ENCODE results near the gene ZDHHC19. TPM values are rescaled to one million over a fixed set of nuclear protein-coding genes. Genes with fewer than 3 reads are reported as not detected.

ZDHHC19 gene
- total RNA-seq, 2 donors from 2014 or later: not detected

DNA sequence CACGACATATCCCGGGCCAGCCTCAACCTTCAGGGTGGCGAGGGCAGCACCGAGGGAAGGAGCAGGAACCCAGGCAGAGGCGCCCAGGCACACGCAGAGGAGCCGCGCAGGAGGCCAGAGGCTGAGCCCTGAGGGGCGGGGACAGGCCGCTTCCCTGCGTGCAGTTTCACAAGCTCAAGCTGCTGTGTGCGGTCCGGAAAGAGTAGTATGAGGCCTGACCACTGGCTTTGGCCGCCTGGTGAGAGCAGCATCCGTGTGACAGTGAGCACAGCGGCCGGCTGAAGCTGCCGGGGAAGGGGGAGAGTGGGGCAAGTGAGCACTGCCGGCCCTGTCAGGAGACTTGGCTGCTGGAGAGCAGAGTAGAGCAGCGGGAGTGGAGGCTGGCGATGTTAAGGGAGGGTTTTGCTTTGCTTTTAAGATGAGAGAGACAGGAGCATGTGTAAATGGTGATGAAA, 8.7 kb downstream of the ZDHHC19 start:
- no peaks in the 10 kb centered on the region for H3K27me3 ChIP-seq
- no peaks in the 10 kb centered on the region for H3K4me1 ChIP-seq
- DNase-seq: no peak
- TF ChIP-seq, protein P1, sequence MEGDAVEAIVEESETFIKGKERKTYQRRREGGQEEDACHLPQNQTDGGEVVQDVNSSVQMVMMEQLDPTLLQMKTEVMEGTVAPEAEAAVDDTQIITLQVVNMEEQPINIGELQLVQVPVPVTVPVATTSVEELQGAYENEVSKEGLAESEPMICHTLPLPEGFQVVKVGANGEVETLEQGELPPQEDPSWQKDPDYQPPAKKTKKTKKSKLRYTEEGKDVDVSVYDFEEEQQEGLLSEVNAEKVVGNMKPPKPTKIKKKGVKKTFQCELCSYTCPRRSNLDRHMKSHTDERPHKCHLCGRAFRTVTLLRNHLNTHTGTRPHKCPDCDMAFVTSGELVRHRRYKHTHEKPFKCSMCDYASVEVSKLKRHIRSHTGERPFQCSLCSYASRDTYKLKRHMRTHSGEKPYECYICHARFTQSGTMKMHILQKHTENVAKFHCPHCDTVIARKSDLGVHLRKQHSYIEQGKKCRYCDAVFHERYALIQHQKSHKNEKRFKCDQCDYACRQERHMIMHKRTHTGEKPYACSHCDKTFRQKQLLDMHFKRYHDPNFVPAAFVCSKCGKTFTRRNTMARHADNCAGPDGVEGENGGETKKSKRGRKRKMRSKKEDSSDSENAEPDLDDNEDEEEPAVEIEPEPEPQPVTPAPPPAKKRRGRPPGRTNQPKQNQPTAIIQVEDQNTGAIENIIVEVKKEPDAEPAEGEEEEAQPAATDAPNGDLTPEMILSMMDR (IDR thresholded peaks at IDR 0.05): no peak
- intact Hi-C loops (cut with DNase I): no loop called here
- H3K9ac ChIP-seq (ENCODE audit: low read depth in 2 of 2, low read length in 2 of 2): peak overlapping the region in 1 of 2 donors; percentile 2
- H3K36me3 ChIP-seq: no peaks in the 10 kb centered on the region
- no peak overlapping the region for H3K4me3 ChIP-seq
- no peak overlapping the region for H3K27ac ChIP-seq
- H3K9me3 ChIP-seq: no peaks in the 10 kb centered on the region

DNA sequence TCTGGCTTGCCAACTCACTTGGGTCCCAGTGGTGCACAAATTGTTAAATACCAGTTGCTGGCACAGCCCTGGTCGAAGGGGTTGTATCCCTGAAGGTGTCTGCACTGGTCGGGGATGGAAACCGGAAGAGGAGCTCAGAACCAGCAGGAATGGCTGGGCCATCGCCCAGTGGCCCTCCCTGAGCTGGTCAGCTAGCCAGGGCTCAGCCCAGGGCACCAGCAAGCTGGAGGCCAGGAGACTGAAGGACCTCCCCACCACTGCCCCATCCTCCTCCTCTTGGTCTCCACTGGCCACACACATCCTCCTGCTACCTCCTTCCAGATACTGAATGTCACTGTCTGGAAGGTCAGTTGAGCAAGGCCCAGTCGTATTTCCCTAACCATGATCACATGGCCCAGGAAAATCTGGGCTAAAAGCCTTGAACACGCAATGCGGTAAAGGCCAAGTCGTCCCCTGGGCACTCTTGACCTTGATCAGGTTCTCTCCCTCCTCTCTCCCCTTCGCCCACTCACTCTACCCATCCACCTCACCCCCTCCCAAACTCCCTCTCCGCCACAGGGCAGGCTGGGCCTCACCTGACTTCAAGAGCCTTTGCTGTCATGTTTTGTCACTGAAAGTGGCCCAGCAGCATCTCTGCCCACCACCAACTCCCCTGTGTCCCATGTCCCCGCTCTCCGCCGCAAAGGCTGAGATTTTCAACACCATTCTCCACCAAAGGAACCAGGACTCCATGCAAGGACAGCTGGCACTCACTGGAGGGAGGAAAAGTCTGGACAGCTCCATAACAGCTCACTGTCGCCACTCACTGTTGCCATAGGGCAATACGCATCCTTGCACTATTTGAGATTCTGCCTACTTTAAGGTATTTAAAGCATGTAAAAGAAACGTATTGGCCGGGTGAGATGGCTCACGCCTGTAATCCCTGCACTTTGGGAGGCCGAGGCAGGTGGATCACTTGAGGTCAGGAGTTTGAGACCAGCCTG, 12.1 kb downstream of the ZDHHC19 start:
- intact Hi-C loops (cut with DNase I): no loop called here
- H3K27ac ChIP-seq: no peak overlapping the region

DNA sequence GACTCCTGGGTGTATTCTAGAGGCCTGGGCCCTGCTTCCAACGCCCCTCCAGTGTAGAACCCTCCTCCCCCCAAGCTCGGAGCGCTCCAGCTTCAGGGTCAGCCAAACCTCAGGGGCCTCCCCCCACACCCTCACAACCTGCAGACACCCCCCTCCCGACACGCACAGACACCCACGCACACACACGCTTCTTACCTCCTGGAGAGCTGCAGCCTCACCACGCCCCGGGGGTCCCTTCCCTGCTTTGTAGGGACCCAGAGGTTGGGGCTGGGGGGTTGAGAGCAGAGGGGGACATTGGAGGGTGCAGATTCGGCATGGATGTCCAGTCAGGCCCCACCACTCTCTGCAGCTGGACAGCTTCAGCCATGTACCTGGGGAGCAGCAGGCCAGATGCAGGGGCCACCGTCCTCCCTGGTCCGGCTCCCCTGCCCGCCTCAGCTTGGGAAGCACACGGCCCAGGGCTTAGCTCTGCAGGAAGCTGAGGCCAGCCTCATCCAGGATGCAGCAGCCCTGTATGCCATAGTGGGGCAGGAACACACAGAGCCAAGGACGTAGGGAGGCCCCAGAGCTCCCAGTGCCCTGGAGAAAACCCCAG, 13.0 kb downstream of the ZDHHC19 start:
- H3K27ac ChIP-seq: no peak overlapping the region
- H3K9ac ChIP-seq (ENCODE audit: low read depth in 2 of 2, low read length in 2 of 2): no peak overlapping the region
- intact Hi-C loops (cut with DNase I): no loop called here
- no peak for DNase-seq
- H3K4me3 ChIP-seq: no peak overlapping the region
- peaks cover 8% of the 10 kb centered on the region for H3K4me1 ChIP-seq
- no peaks in the 10 kb centered on the region for H3K9me3 ChIP-seq
- TF ChIP-seq, protein P1 (IDR thresholded peaks at IDR 0.05): no peak
- H3K27me3 ChIP-seq: no peaks in the 10 kb centered on the region
- no peaks in the 10 kb centered on the region for H3K36me3 ChIP-seq

More for the DNA sequence above, 12.1 kb downstream of the ZDHHC19 start:
- DNase-seq: no peak
- Histone ChIP-seq H3K27me3 (no peaks in the 10 kb centered on the region), H3K4me3 (no peak overlapping the region), H3K36me3 (no peaks in the 10 kb centered on the region), H3K4me1 (peaks cover 1% of the 10 kb centered on the region), H3K9me3 (no peaks in the 10 kb centered on the region), H3K9ac (ENCODE audit: low read depth in 2 of 2, low read length in 2 of 2) (no peak overlapping the region)
- TF ChIP-seq, protein P1 (IDR thresholded peaks at IDR 0.05): no peak

DNA sequence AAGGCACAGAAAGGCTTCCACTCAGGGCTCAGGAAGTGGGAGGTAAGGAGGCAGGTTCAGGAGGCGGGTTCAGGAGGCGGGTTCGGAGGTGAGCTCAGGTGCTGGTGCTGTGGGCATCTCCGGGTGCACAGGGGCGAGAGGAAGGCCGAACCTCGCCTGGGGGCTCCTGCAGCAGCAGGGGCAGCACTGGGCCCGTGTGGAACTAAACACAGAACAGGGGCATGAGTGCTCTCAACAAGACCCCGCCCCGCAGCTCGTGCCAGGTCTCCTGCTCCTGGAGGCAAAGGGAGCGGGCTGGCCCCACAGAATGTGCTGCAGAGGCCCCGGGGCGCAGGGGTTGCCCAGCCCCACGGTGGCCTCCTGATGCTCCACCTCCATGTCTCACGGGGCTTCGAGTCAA, 13.7 kb downstream of the ZDHHC19 start:
- H3K4me1 ChIP-seq: peaks cover 8% of the 10 kb centered on the region
- no peak overlapping the region for H3K4me3 ChIP-seq
- no peak for DNase-seq
- no peak overlapping the region for H3K27ac ChIP-seq
- intact Hi-C loops (cut with DNase I): loop anchor here (2.0 kb wide), 2 partner anchors 125 to 171 kb away; no protein-coding TSS in a partner anchor
- no peaks in the 10 kb centered on the region for H3K27me3 ChIP-seq
- H3K9ac ChIP-seq (ENCODE audit: low read depth in 2 of 2, low read length in 2 of 2): no peak overlapping the region
- no peaks in the 10 kb centered on the region for H3K36me3 ChIP-seq
- TF ChIP-seq, protein P1 (IDR thresholded peaks at IDR 0.05): no peak
- no peaks in the 10 kb centered on the region for H3K9me3 ChIP-seq

DNA sequence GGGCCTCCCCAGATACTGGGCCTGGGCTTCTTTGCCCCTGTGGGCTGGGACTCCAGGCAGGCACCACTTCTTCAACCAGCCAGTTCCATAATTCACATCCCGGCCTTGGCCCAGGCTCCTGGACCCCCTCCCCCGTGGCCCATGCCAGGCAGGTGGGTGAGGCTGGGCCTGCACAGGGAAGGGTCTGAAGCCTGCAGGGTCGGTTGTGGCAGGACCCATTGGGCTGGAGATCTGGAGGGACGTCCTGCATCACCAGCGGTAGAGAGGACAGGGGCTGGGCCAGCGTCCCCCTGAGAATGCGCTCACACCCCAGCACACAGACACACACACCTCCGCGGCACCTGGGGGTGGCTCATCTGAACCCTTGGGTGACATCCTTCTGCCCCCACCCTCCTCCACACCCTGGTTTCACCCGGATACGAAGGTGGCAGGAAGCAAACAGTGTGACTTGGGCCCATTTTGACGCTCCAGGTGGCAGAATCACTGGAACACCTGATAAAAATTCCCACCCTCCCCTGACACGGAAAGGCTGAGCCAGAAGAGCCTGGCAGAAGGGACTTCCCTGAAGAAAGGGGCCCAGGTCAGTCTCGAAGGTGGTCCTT, 15.4 kb downstream of the ZDHHC19 start:
- Histone ChIP-seq H3K27ac (no peak overlapping the region), H3K27me3 (no peaks in the 10 kb centered on the region), H3K9me3 (no peaks in the 10 kb centered on the region), H3K4me3 (no peak overlapping the region), H3K9ac (ENCODE audit: low read depth in 2 of 2, low read length in 2 of 2) (no peak overlapping the region), H3K36me3 (no peaks in the 10 kb centered on the region), H3K4me1 (peaks cover 13% of the 10 kb centered on the region)
- intact Hi-C loops (cut with DNase I): loop anchor here (2.0 kb wide), 2 partner anchors 123 to 169 kb away; no protein-coding TSS in a partner anchor
- TF ChIP-seq, protein P1 (IDR thresholded peaks at IDR 0.05): no peak
- DNase-seq: no peak
